GM19239 (cell line): Measurements from ENCODE around the gene DQX1.

Experiments used
- DNase-seq: peaks from one replicate; pipeline ENCODE4 v3.0.0; 2011; ENCODE audit warnings: low spot score; ENCODE audit not compliant: insufficient read length
- FAIRE-seq: peaks from 2 replicates; lab custom pipeline; 2011; peaks lifted over from hg19 to GRCh38; lab: Jason Lieb, UNC

DQX1 gene

GRCh38 chr2:74535440-74535965 lies 9.5 kb upstream of the DQX1 start:
- FAIRE-seq (no peak), DNase-seq (no peak)

GRCh38 chr2:74534411-74534810 lies 8.4 kb upstream of the DQX1 start:
- DNase-seq (no peak), FAIRE-seq (no peak)

GRCh38 chr2:74533464-74533863 lies 7.4 kb upstream of the DQX1 start:
- DNase-seq (no peak), FAIRE-seq (no peak)

GRCh38 chr2:74532222-74532621 lies 6.2 kb upstream of the DQX1 start:
- FAIRE-seq, result no peak
- DNase-seq, result no peak

- no peak for FAIRE-seq
- no peak for DNase-seq
Measured at GRCh38 chr2:74531666-74532065, 5.6 kb upstream of the DQX1 start.

- no peak for DNase-seq
- peak; percentile 31 for FAIRE-seq
Measured at GRCh38 chr2:74530239-74531187, 4.5 kb upstream of the DQX1 start.

- DNase-seq, result peak; percentile 97
- peak; percentile 91 for FAIRE-seq
Measured at GRCh38 chr2:74529357-74530238, 3.6 kb upstream of the DQX1 start, which contains the start of the genes AUP1 and HTRA2. Gene AUP1, minus strand, starts transcription at chr2:74529706. Its CDS starts 77 bp downstream, at chr2:74529629. Gene HTRA2, plus strand, starts transcription at chr2:74529933. Its CDS starts 74 bp downstream, at chr2:74530007.

- DNase-seq (no peak), FAIRE-seq (no peak)
Measured at GRCh38 chr2:74528600-74529356, 2.7 kb upstream of the DQX1 start.

- DNase-seq (no peak), FAIRE-seq (no peak)
Measured at GRCh38 chr2:74527741-74528140, 1.7 kb upstream of the DQX1 start.

GRCh38 chr2:74526649-74527230 lies 709 bp upstream of the DQX1 start:
- FAIRE-seq (no peak), DNase-seq (no peak)

- DNase-seq, result no peak
- no peak for FAIRE-seq
Measured at GRCh38 chr2:74524955-74525716, 895 bp downstream of the DQX1 start.

GRCh38 chr2:74524005-74524404 lies 2.0 kb downstream of the DQX1 start:
- no peak for FAIRE-seq

GRCh38 chr2:74522516-74522915 lies 3.5 kb downstream of the DQX1 start:
- FAIRE-seq (no peak), DNase-seq (no peak)

More at GRCh38 chr2:74524005-74524404, 2.0 kb downstream of the DQX1 start:
- no peak for DNase-seq

GRCh38 chr2:74516650-74517049 lies 9.4 kb downstream of the DQX1 start:
- FAIRE-seq (no peak), DNase-seq (no peak)

- DNase-seq, result peak; percentile 79
- FAIRE-seq, result no peak
Measured at GRCh38 chr2:74515981-74516633, 9.9 kb downstream of the DQX1 start.

GRCh38 chr2:74515271-74515980 lies 10.6 kb downstream of the DQX1 start:
- DNase-seq, result no peak
- FAIRE-seq, result no peak

- DNase-seq, result no peak
- peak; percentile 14 for FAIRE-seq
Measured at GRCh38 chr2:74514368-74515270, 11.4 kb downstream of the DQX1 start, which contains the start of gene TLX2. Gene TLX2, plus strand, starts transcription at chr2:74514450. Its CDS starts 357 bp downstream, at chr2:74514807.
